PFSK-1 (cell line): ENCODE results near the gene MRPL49.

Source experiments
- POLR2AphosphoS5 ChIP-seq: IDR thresholded peaks from 2 replicates; pipeline ENCODE4 v1.6.1; 2012; ENCODE audit warnings: low read depth, mild to moderate bottlenecking, control low read depth, low read length, moderate library complexity
- REST ChIP-seq, 2 experiments: IDR thresholded peaks; 2 replicates each; pipeline versions ENCODE4 v1.6.1 to v1.8.0; 2011 to 2012; ENCODE audit warnings: low read depth in 2 of 2, low read length in 2 of 2, control low read depth in 1 of 2, inconsistent platforms in 1 of 2, mild to moderate bottlenecking in 1 of 2, moderate library complexity in 1 of 2; ENCODE audit not compliant: insufficient read depth in 1 of 2
- SIN3A ChIP-seq: IDR thresholded peaks from 2 replicates; pipeline ENCODE4 v1.6.1; 2012; ENCODE audit warnings: mild to moderate bottlenecking, low read length, moderate library complexity, borderline replicate concordance; ENCODE audit not compliant: insufficient read depth
- TAF1 ChIP-seq: IDR thresholded peaks from 2 replicates; pipeline ENCODE4 v1.6.1; 2012; ENCODE audit warnings: low read length, control low read depth, borderline replicate concordance; ENCODE audit not compliant: insufficient read depth

GRCh38 chr11:65095974-65096806 lies 25.9 kb upstream of the MRPL49 start, which contains the start of gene VPS51:
- TF ChIP-seq POLR2AphosphoS5, result peak; percentile 94
- TF ChIP-seq REST (IDR thresholded peaks at IDR 0.05; ENCODE audit: insufficient read depth in 1 of 2, low read depth in 2 of 2, low read length in 2 of 2), result 0 out of 4 replicates have a peak, but pooled peaks of 1 of the 2 experiments have one; percentile 39
- peak; percentile 95; the same call in 1 of the 2 replicates for TF ChIP-seq TAF1
- TF ChIP-seq SIN3A, result peak; percentile 87; the same call in 1 of the 2 replicates
